Calu3 (cell line): ENCODE measurements around the gene FBXO34. TPM values are rescaled to one million over a fixed set of nuclear protein-coding genes. Genes with fewer than 3 reads are reported as not detected.

Experiments
- BruUV-seq: library from RNA; stranded (reverse); fragments of 400-500 nt; replicated peaks from 2 replicates; lab custom pipeline; 2021; lab: Mats Ljungman, UMichigan
- CTCF ChIA-PET: fragments of 300-600 bp; sonication (Branson Sonifier 250); formaldehyde crosslinking; loops from one replicate; lab custom pipeline; 2022; ENCODE audit warnings: antibody characterized with exemption; lab: Charles Lee
- DNase-seq: peaks from one replicate; pipeline ENCODE4 v3.0.0; 2022
- H3K27ac Mint-ChIP-seq: one replicate; pipeline ENCODE4 v1.8.0; 2022; ENCODE audit warnings: mixed read lengths; ENCODE audit not compliant: unreplicated experiment
- H3K27me3 Mint-ChIP-seq: one replicate; pipeline ENCODE4 v1.8.0; 2022; ENCODE audit warnings: mixed read lengths; ENCODE audit not compliant: unreplicated experiment
- H3K36me3 Mint-ChIP-seq: one replicate; pipeline ENCODE4 v1.8.0; 2022; ENCODE audit warnings: mild to moderate bottlenecking, moderate library complexity, mixed read lengths; ENCODE audit not compliant: insufficient read depth, unreplicated experiment
- H3K4me1 Mint-ChIP-seq: one replicate; pipeline ENCODE4 v1.8.0; 2022; ENCODE audit warnings: mild to moderate bottlenecking, low read depth, mixed read lengths; ENCODE audit not compliant: unreplicated experiment
- H3K4me3 Mint-ChIP-seq: one replicate; pipeline ENCODE4 v1.8.0; 2022; ENCODE audit warnings: mild to moderate bottlenecking, low read depth, moderate library complexity, mixed read lengths; ENCODE audit not compliant: unreplicated experiment
- H3K9me3 Mint-ChIP-seq: one replicate; pipeline ENCODE4 v1.8.0; 2022; ENCODE audit warnings: low read depth, mixed read lengths; ENCODE audit not compliant: unreplicated experiment
- CTCF ChIP-seq: fragments of 200-600 bp; IDR thresholded peaks from one replicate; pipeline ENCODE4 v1.8.0; 2022; ENCODE audit warnings: antibody characterized with exemption; ENCODE audit not compliant: unreplicated experiment
- intact Hi-C: fragments of 100-400 bp; cut with micrococcal nuclease; formaldehyde crosslinking; loops from one replicate; pipeline ENCODE4 v1.10.0; 2022; ENCODE audit not compliant: unreplicated experiment
- total RNA-seq: library from RNA; stranded (reverse); gene quantifications from 2 replicates; pipeline ENCODE4 v1.2.3, GENCODE V29; 2022

The FBXO34 gene
- total RNA-seq, 1 experiment from 2014 or later = 30.0 TPM

DNA sequence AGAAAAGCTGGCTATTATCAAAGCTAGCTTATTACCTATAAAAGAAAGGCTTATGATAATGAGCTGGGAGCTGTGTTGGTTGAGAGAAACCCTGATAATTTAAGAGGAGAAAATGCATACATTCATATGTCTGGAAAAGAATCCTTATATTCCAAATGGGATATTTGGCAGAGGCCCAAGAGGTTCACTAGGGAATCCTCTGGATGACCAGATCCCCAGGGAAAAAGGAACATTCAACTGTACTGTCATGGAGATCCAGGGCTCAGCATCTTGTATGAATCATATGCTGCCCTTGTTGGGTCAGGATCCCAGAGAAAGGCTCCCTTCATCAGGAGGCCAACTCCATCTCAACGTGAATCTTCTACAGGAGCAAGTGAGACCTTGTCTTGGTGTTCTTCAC, 16.6 kb upstream of the FBXO34 start:
- Mint-ChIP-seq H3K36me3 (no peaks in the 10 kb centered on the region), H3K9me3 (no peaks in the 10 kb centered on the region), H3K27ac (no peak overlapping the region), H3K4me1 (no peaks in the 10 kb centered on the region), H3K4me3 (no peak overlapping the region), H3K27me3 (peaks cover 34% of the 10 kb centered on the region)
- intact Hi-C loops = no loop called here
- no TSS peak for BruUV-seq
- CTCF ChIA-PET = interaction anchor here (0.9 kb wide), 1 partner anchor 30 kb away, joined by 3 read pairs; no protein-coding TSS in a partner anchor
- no peak for TF ChIP-seq CTCF
- no peak for DNase-seq

DNA sequence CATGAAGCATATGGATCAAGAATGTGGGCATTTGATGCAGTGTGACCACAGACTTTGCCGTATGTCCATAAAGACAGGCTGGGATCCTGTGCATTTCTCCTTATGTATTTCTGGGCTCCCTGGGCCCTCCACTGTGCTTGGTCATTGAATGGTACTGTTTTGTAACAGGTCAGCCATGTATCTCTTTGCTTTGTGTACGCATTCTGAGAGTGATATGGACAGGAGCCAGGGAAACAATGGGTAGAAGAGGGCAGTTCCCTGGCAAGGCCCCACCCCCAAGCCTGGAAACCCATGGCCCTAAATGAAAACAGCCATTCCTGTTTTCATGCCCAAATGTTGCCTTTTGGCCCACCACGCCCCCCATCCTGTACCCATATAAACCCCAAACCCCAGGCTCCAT, 15.2 kb upstream of the FBXO34 start:
- no peaks in the 10 kb centered on the region for H3K4me1 Mint-ChIP-seq
- no peak overlapping the region for H3K27ac Mint-ChIP-seq
- CTCF ChIA-PET = no interaction called here
- DNase-seq = no peak
- intact Hi-C loops = no loop called here
- BruUV-seq = no TSS peak
- H3K36me3 Mint-ChIP-seq = no peaks in the 10 kb centered on the region
- H3K4me3 Mint-ChIP-seq = no peak overlapping the region
- no peak for TF ChIP-seq CTCF
- peaks cover 39% of the 10 kb centered on the region for H3K27me3 Mint-ChIP-seq
- no peaks in the 10 kb centered on the region for H3K9me3 Mint-ChIP-seq

DNA sequence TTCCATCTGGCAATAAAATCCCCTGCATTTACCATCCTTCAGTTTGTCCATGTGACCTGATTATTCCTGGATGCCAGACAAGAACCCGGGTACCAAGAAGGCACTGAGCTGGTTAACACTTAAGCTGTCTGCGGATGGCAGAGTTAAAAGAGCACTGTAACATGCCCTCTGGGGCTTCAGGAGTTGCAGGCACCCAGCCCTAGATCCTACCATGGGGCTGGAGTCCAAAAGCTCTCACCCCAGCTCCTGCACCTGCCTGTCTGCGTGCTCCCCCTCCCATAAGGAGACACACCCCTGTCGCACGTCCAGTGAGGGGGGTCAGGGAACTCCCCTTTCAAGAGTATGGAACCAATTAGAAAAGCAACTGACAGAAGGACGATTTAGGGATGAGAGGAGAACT, 14.6 kb upstream of the FBXO34 start:
- Mint-ChIP-seq H3K4me1 (no peaks in the 10 kb centered on the region), H3K4me3 (no peak overlapping the region), H3K36me3 (no peaks in the 10 kb centered on the region), H3K27me3 (peaks cover 42% of the 10 kb centered on the region), H3K27ac (no peak overlapping the region), H3K9me3 (no peaks in the 10 kb centered on the region)
- CTCF ChIA-PET = no interaction called here
- no peak for TF ChIP-seq CTCF
- BruUV-seq = no TSS peak
- DNase-seq = no peak
- intact Hi-C loops = no loop called here

GRCh38 chr14:55265197-55265596, 6.0 kb upstream of the FBXO34 start:
- intact Hi-C loops = no loop called here
- Mint-ChIP-seq H3K27me3 (peaks cover 11% of the 10 kb centered on the region), H3K4me3 (no peak overlapping the region), H3K9me3 (no peaks in the 10 kb centered on the region), H3K36me3 (no peaks in the 10 kb centered on the region), H3K27ac (no peak overlapping the region), H3K4me1 (no peaks in the 10 kb centered on the region)
- CTCF ChIA-PET = no interaction called here
- no TSS peak for BruUV-seq
- no peak for TF ChIP-seq CTCF
- no peak for DNase-seq
